NCI-H345 (cell line): ENCODE measurements around the gene PILRB.
"Not testable (repeated sequence)": the region's sequence is repeated elsewhere in the genome, so short reads cannot be mapped to it uniquely, and the experiment has no call there.

Experiments used
- DNase-seq: peaks from one replicate; lab custom pipeline; 2025; lab: John Stamatoyannopoulos, UW

PILRB gene

GRCh38 chr7:100376066-100376465 lies 18.1 kb downstream of the PILRB start:
- DNase-seq: no peak

- DNase-seq: no peak
Observed at GRCh38 chr7:100378114-100378755, 20.3 kb downstream of the PILRB start.

- DNase-seq: no peak
Observed at GRCh38 chr7:100380196-100380595, 22.3 kb downstream of the PILRB start.

GRCh38 chr7:100381531-100382233 lies 23.8 kb downstream of the PILRB start:
- DNase-seq: not testable (repeated sequence)

- DNase-seq: not testable (repeated sequence)
Observed at GRCh38 chr7:100382234-100382853, 24.4 kb downstream of the PILRB start.

GRCh38 chr7:100384628-100385294 lies 26.8 kb downstream of the PILRB start:
- DNase-seq: no peak

- no peak for DNase-seq
Observed at GRCh38 chr7:100386940-100387339, 29.0 kb downstream of the PILRB start.

- DNase-seq: no peak
Observed at GRCh38 chr7:100387695-100388094, 29.8 kb downstream of the PILRB start.

- no peak for DNase-seq
Observed at GRCh38 chr7:100389437-100390088, 31.6 kb downstream of the PILRB start.

- DNase-seq: no peak
Observed at GRCh38 chr7:100390286-100391009, 32.5 kb downstream of the PILRB start.

- DNase-seq: no peak
Observed at GRCh38 chr7:100393233-100393905, 35.5 kb downstream of the PILRB start.

- DNase-seq: no peak
Observed at GRCh38 chr7:100394077-100394476, 36.2 kb downstream of the PILRB start.

- DNase-seq: no peak
Observed at GRCh38 chr7:100396421-100396982, 38.6 kb downstream of the PILRB start.

GRCh38 chr7:100397315-100398081 lies 39.6 kb downstream of the PILRB start:
- DNase-seq: no peak

- no peak for DNase-seq
Observed at GRCh38 chr7:100398239-100398638, 40.3 kb downstream of the PILRB start.

- DNase-seq: no peak
Observed at GRCh38 chr7:100400041-100400440, 42.1 kb downstream of the PILRB start.

GRCh38 chr7:100400656-100401055 lies 42.7 kb downstream of the PILRB start:
- DNase-seq: no peak

GRCh38 chr7:100401811-100402210 lies 43.9 kb downstream of the PILRB start:
- no peak for DNase-seq

- DNase-seq: no peak
Observed at GRCh38 chr7:100402241-100402640, 44.3 kb downstream of the PILRB start.

- DNase-seq: no peak
Observed at GRCh38 chr7:100406767-100407166, 48.9 kb downstream of the PILRB start.
